NK-92 treated with Interleukin-12 subunit alpha and Interleukin-12 subunit beta, amount 100 ng/mL, for 24 hours (cell line): ENCODE measurements around the gene RAF1.
A peak's percentile ranks its signal among the peaks of the same experiment; 100 is the strongest.
"Not testable (repeated sequence)": the region's sequence is repeated elsewhere in the genome, so short reads cannot be mapped to it uniquely, and the experiment has no call there.

Experiments
- DNase-seq: peaks from one replicate; lab custom pipeline; 2025; lab: John Stamatoyannopoulos, UW

Gene RAF1

DNA sequence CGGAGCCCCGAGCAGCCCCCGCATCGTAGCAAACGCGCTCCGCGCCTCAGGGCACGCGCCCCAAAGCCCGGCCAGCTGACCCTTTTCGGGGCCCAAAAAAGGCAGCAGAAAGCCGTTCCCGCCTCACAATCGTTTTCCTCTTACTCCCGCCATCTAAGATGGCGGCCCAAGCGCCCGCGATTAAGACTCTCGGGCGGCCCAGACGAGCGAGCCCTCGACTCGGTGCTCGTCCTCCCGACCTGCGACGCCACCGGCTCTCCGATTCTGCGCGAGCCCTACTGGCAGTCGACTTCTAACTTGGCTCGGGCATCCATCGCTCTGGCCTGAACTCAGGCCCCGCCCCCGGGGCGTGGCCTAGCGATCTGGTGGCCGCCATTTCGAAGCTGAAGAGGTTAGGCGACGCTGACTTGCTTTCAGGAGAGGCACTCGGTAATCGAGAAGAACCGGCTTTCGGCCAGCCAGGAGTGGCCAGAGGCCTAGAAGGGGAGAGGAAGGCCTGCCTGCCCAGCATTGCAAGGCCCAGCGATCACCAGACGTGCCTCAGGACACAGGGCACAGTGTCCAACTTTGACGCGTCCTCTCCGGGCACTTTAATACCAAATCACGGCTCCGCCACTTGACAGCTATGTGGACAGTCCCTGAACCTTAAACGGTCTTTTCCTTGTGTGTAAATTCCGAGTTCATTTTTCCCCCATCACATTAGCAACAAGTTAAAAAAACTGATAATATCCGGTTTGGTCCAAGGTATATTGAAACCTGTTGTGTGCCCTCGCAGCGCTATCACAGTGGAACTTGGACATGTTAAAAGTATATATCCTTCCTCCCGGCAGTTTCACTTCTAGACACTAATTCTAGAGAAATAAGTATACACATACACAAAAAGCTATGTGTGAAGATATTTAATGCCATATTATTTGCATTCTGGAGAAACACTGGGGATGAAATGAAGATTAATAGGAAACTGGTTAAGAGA is at the start of gene RAF1:
TSS of gene RAF1 (minus strand) at position 182 of the 973 bp plus-strand sequence. CDS start 45,396 bp downstream, outside the sequence.
- DNase-seq = peak; percentile 89

DNA sequence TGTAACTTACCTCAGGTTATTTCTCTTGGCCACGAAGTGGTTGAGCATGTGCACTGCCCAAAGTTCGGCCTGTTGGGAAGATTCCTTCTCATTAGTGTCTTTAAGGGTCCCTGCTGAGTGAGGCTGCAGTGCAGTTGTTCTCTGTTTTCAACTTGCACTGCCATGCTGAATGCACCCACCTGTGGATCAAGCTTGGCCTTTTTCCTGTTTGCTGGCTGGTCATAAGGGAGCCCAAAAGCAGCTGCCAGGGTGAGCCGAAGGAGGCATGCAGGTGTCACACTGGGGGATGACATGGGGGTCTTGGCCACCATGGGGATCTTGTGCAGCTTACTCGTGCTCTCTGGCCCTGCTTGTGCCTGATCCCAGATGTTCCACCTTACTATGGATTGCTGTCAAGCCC is 46.1 kb upstream of the RAF1 start:
- DNase-seq = no peak

DNA sequence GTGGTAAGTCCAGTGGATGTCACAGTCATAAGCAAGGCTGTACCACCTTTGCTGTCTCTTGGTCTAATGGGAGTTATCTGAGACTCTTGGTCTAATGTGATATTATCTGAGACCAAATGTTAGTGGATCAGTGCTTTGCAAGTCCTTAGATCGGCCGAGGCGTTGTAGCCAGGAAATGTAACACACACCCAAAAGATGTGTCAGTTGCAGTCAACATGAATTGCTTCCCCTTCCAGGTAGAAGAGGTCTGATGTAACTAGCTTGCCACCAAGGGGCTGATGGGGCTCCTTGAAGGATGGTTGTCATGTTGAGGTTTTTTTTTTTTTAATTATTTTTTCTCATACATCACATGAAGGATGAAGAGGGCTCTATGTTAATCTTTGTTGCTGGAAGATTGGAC is 45.4 kb upstream of the RAF1 start:
- no peak for DNase-seq

- no peak for DNase-seq
Measured at GRCh38 chr3:12708584-12709192, 44.8 kb upstream of the RAF1 start.

- DNase-seq = no peak
Measured at GRCh38 chr3:12707449-12707848, 43.5 kb upstream of the RAF1 start.

DNA sequence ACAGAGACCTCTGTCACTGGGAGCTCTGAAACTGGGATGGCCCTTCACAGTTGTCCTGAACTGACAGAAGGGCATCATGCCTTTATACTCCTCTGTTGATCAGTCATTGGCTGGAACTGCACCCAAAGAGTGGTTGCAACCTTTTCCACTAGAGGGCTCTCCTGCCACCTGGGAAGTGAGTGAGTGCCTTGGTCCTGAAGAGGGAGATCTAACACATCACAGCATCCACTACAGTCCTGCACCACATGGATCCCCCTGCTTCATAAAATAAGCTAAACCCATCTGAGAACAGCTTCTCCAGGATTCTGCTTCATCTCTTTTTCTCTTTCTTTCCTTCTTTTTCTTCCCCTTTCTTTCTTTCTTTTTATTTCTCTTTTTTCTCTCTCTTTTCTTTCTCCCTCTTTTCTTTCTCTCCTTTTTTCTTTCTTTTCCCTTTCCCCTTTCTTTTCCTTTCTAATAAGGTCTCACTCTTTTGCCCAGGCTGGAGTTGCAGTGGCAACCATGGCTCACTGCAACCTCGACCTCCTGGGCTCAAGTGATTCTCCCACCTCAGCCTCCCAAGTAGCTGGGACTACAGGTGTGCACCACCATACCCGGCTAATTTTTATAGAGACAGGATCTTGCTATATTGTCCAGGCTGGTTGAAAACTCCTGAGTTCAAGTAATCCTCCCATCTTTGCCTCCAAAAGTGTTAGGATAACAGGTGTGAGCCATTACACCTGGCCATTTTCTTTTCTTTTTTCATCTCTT is 42.8 kb upstream of the RAF1 start:
- peak; percentile 40 for DNase-seq

GRCh38 chr3:12705981-12706380 is 42.1 kb upstream of the RAF1 start:
- DNase-seq = no peak

DNA sequence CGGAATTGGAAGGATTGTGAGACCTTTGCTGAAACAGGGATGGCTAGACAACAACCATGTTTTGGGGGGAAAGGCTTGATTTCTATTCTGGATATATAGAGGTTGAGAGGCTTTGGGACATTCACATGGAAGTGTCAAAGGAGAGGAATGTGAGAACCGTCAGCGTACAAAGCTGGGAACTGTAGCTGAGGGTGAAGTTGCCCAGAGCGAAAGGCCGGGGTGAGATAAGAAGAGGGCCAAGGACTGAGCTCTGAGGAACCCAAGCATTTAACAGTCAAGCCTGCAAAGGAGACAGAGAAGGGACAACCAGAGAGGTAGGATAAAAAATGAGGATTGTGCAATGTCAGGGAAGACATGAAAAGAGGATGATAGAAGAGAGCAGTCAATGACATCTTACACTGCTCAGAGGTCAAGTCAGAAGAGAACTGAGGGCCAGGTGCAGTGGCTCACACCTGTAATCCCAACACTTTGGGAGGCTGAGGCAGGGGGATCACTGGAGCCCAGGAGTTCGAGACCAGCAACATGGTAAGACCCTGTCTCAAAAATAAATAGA is 41.5 kb upstream of the RAF1 start:
- no peak for DNase-seq

DNA sequence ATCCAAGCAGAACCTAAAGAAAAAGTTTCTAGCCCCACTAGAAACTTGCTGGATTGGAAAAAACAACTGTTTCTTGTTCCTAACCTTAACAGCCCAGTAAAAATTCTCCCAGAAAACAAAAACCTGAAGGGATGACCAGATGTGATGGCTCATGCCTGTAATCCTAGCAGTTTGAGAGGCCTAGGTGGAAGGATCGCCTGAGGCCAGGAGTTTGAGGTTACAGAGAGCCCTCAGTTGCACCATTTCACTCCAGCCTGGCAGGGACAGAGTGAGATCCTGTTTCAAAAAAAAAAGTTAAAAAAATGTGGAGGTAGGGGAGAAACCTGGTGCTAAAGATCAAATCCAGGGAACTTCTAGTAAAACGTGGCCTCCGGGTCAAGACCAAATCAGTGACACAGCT is 38.6 kb upstream of the RAF1 start:
- no peak for DNase-seq

DNA sequence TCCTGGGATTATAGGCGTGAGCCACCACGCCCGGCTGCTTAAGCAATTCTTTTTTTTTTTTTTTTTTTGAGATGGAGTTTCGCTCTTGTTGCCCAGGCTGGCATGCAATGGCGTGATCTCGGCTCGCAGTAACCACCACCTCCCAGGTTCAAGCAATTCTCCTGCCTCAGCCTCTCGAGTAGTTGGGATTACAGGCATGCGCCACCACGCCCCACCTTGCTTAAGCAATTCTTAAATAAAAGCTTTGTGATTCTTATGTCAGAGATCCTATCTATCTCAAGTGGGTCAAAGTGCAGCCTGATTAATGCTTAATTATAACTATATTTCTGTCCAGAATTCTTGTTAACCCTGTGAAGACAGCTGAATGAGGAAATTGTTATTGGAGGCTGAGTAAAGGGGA is 37.7 kb upstream of the RAF1 start:
- not testable (repeated sequence) for DNase-seq

DNA sequence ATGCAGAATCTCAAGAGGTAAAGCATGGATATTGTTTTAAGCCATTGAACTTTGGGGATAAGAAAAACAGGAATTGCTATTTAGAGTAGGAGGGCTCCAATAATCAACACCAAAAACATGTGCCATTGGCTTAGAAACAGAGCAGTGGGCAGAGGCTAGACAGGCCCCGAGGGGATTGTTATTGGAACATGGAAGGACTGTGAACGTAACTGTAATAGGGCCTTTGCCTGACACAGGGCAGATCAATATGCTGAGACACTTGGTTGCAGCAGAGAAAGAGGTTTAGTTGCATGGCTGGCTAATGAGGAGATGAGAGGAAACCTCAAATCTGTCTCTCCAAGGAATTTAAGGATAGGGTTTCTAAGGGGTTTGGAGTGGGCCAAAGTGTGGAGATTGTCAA is 36.9 kb upstream of the RAF1 start:
- DNase-seq = no peak

DNA sequence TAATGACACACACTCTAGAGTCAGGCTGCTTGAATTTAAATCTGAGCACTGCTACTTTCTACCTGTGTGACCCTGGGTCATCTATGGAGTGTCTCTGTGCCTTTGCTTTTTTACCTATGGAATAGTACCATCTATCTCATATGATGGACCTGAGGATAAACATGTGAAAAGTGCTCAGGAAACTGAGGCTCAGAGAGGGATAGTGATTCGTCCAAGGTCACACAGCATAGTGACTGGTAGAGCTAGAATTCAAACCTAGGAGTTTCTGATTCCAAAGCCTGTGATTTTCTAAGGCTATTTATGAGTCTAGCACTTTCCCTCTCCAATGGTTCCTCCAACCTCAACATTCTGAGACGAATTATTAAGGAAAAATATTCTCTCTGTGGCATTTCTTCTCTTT is 32.0 kb upstream of the RAF1 start:
- DNase-seq = no peak

GRCh38 chr3:12695112-12695511 is 31.2 kb upstream of the RAF1 start:
- no peak for DNase-seq

DNA sequence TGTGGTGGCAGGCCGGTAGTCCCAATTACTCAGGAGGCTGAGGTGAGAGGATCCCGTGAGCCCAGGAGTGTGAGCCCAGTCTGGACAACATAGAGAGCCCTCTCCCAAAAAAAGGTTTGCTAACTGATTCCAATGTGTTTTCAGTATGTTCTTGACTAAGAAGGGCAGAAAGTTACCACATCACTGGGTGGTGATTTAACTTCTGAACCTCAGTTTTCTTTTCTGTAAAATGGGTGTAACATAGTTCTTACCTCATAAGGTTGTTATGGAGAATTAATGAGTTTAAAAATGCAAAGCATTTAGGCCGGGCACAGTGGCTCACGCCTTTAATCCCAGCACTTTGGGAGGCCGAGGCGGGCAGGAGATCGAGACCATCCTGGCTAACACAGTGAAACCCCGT is 28.5 kb upstream of the RAF1 start:
- no peak for DNase-seq

GRCh38 chr3:12689997-12690711 is 26.2 kb upstream of the RAF1 start:
- DNase-seq = no peak

DNA sequence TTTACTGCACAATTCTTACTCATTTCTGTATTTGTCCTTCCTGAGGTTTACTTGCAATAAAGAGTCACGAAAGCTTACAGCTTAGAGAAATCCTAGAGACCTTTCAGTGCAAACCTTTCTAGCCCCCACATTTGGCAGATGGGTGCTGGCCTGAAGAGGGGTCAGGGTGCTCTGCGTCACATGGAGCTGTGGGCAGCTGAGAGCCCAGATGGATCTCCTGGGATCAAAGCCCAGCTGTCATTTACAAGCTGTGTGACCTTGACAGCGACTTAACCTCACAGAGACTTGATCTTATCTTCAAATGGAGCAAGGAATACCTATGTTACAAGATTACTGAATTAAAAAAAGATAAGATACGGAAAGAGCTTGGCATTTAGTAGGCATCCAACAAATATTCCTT is 24.0 kb upstream of the RAF1 start:
- no peak for DNase-seq

- no peak for DNase-seq
Measured at GRCh38 chr3:12686096-12686495, 22.2 kb upstream of the RAF1 start.

DNA sequence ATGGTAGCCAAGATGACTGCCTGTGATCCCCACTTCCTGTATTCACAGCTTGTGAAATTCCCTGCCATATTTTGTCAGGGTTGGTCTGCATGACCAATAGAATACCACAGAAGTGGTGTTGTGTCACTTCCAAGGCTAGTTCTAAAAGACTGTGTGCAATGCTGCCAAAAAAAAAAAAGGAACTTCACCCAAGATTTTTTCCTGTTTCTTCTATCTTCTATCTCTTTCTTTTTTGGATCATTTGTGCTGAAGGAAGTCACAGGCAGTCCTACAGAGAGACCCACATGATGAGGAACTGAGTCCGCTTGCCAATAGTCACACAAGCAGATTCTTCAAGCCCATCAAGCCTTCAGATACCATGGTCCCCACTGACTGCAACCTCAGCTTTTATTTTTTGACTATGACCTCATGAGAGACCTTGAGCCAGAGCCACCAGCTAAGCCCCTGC is 18.1 kb upstream of the RAF1 start:
- no peak for DNase-seq

- DNase-seq = no peak
Measured at GRCh38 chr3:12681089-12681942, 17.4 kb upstream of the RAF1 start.

DNA sequence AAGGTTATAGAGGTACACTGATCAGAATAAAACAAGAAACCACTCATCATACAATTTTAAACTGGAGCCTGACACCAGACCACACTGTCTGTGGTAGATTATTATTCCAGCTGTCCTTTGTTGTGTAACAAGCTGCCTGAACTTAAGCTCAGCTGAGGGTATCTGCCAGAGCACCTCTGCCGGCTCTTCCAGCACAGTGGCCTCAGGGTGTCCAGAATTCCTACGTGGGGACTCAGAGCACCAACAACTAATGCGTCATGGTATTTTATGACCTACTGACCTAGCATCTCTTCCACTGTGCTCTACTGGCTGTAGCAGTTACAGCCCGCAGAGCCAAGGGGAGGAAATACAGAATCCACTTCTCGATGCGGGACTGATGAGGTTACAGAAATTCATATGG is 15.6 kb upstream of the RAF1 start:
- no peak for DNase-seq

GRCh38 chr3:12677616-12678015 is 13.7 kb upstream of the RAF1 start:
- no peak for DNase-seq
